ENCODE data around the gene TRIM46. TPM values are rescaled to one million over a fixed set of nuclear protein-coding genes. Genes with fewer than 3 reads are reported as not detected.
"Not testable (repeated sequence)": the region's sequence is repeated elsewhere in the genome, so short reads cannot be mapped to it uniquely, and the experiment has no call there.

TRIM46 gene
- total and polyA plus RNA-seq, 3 experiments from 2014 or later, result 0.99 to 7.3 (median 6.4) TPM

DNA sequence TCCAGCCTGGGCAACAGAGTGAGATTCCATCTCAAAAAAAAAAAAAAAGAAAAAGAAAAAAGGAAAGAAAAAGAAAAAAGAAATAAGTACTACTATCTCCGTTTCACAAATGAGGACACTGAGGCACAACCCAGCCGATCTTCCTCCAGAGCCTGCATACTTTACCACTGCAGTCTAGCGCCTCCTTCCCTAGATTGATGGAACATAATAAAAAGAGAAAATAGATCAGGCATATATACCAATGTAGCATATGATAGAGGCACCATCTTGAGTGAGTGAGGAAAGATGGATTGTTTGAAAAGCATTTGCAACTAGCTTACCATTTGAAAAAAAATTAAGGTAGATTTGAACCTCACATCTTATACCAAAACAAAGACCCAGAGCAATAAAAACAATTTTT is 28.2 kb upstream of the TRIM46 start:
- DNase-seq, result no peak
- no peak overlapping the region for H3K27ac Mint-ChIP-seq
- no peaks in the 10 kb centered on the region for H3K9me3 Mint-ChIP-seq
- peaks cover 2% of the 10 kb centered on the region in 3 donors for H3K4me1 Mint-ChIP-seq
- ChIA-PET CTCF (interaction anchor here (0.8 to 1.1 kb wide), 3 partner anchors 10 to 27 kb away, joined by 3 to 5 read pairs (median 4); partner anchors contain the start of genes KRTCAP2 and SLC50A1), POLR2A (interaction anchor here (0.7 kb wide), 1 partner anchor 23 kb away, joined by 10 read pairs; no protein-coding TSS in a partner anchor)
- Histone ChIP-seq H3K27ac (ENCODE audit: low read depth, low read length) (no peak overlapping the region), H3K9me3 (ENCODE audit: low read length) (no peaks in the 10 kb centered on the region), H3K36me3 (ENCODE audit: insufficient read depth, low read length) (no peaks in the 10 kb centered on the region), H3K4me1 (ENCODE audit: insufficient read depth, low read length) (peaks cover 2% of the 10 kb centered on the region), H3K4me3 (ENCODE audit: low read length) (no peak overlapping the region), H3K27me3 (ENCODE audit: insufficient read depth, low read length, poor library complexity, severe bottlenecking) (no peaks in the 10 kb centered on the region)
- peaks cover 33 to 43% of the 10 kb centered on the region in 2 donors for H3K27me3 Mint-ChIP-seq
- H3K36me3 Mint-ChIP-seq, result peaks cover 0 to 1% (median 0%) of the 10 kb centered on the region in 3 donors
- H3K4me3 Mint-ChIP-seq, result no peak overlapping the region

DNA sequence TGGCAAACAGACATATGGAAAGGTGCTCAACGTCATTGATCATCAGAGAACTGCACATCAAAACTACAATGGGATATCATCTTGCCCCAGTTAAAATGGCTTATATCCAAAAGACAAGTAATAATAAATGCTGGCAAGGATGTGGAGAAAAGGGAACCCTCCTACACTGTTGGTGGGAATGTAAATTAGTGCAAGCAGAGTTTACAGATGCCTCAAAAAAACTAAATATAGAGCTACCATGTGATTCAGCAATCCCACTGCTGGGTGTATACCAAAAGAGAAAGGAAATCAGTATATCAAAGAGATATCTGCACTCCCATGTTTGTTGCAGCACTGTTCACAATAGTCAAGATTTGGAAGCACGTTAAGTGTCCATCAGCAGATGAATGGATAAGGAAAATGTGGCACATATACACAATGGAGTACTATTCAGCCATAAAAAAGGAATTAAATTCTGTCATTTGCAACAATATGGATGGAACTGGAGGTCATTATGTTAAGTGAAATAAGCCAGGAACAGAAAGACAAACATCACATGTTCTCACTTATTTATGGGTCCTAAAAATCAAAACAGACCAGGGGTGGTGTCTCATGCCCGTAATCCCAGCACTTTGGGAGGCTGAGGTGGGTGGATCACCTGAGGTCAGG is 17.5 kb upstream of the TRIM46 start:
- H3K4me3 Mint-ChIP-seq; DNase-seq; H3K4me1 ChIP-seq (ENCODE audit: insufficient read depth, low read length); H3K27ac ChIP-seq (ENCODE audit: low read depth, low read length); H3K27ac Mint-ChIP-seq; H3K4me1 Mint-ChIP-seq; POLR2A ChIA-PET; H3K27me3 ChIP-seq (ENCODE audit: insufficient read depth, low read length, poor library complexity, severe bottlenecking); CTCF ChIA-PET; H3K36me3 Mint-ChIP-seq; H3K9me3 Mint-ChIP-seq; H3K9me3 ChIP-seq (ENCODE audit: low read length); H3K4me3 ChIP-seq (ENCODE audit: low read length); H3K36me3 ChIP-seq (ENCODE audit: insufficient read depth, low read length): not testable (repeated sequence)
- peaks cover 4 to 11% of the 10 kb centered on the region in 2 donors for H3K27me3 Mint-ChIP-seq

DNA sequence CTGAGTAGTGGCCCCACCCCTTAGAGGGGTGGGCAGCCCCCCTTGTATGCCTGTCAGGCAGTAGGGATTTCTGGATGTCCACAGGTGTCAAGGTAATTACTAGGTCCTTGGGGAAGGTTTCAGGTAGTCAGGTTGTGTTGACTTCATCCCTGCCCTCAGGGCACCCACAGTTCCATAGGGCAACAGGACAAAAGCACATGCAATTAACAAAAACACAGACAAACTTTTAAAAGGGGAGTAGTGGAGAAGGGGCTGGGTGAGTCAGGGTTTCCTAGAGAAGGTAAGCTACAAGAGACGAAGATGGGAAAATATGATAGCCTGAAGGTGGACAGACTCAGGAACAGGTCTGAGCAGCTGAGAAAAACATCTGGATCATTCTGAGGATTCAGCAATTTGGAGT is 14.7 kb upstream of the TRIM46 start:
- peak overlapping the region in 1 of 8 donors; percentile 88 for H3K27ac Mint-ChIP-seq
- no peak overlapping the region for H3K4me3 ChIP-seq (ENCODE audit: low read length)
- CTCF ChIA-PET, result no interaction called here

DNA sequence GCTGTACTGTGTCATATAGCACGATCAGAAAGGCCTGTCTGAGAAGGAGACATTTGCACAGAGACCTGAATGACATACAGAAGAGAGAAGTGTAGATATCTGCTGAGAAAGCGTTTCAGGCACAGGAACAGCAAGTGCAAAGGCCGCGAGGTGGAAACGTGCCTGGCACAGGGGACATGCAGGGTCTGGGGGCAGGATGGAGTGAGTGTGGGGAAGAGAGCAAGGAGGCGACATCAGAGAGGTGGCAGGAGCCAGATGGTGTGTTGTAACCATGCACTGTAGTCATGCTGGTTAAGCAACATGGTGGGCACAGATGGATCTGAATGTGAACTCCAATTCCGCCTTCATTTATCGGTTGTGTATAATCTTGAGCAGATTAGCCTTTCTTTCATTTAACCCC is 13.5 kb upstream of the TRIM46 start:
- Mint-ChIP-seq H3K4me1 (no peaks in the 10 kb centered on the region), H3K9me3 (no peaks in the 10 kb centered on the region), H3K27ac (peak overlapping the region in 1 of 8 donors; percentile 80), H3K36me3 (no peaks in the 10 kb centered on the region), H3K27me3 (peaks cover 0 to 3% of the 10 kb centered on the region in 2 donors), H3K4me3 (no peak overlapping the region)
- ChIA-PET CTCF (no interaction called here), POLR2A (no interaction called here)
- DNase-seq, result no peak
- Histone ChIP-seq H3K27ac (ENCODE audit: low read depth, low read length) (no peak overlapping the region), H3K4me1 (ENCODE audit: insufficient read depth, low read length) (no peaks in the 10 kb centered on the region), H3K4me3 (ENCODE audit: low read length) (no peak overlapping the region), H3K27me3 (ENCODE audit: insufficient read depth, low read length, poor library complexity, severe bottlenecking) (no peaks in the 10 kb centered on the region), H3K9me3 (ENCODE audit: low read length) (no peaks in the 10 kb centered on the region), H3K36me3 (ENCODE audit: insufficient read depth, low read length) (no peaks in the 10 kb centered on the region)

More for the DNA sequence above, 14.7 kb upstream of the TRIM46 start:
- no peak for DNase-seq
- POLR2A ChIA-PET, result no interaction called here
- Mint-ChIP-seq H3K27me3 (peaks cover 0 to 3% of the 10 kb centered on the region in 2 donors), H3K4me1 (no peaks in the 10 kb centered on the region), H3K9me3 (no peaks in the 10 kb centered on the region), H3K4me3 (no peak overlapping the region), H3K36me3 (no peaks in the 10 kb centered on the region)
- no peaks in the 10 kb centered on the region for H3K27me3 ChIP-seq (ENCODE audit: insufficient read depth, low read length, poor library complexity, severe bottlenecking)
- no peaks in the 10 kb centered on the region for H3K9me3 ChIP-seq (ENCODE audit: low read length)
- no peak overlapping the region for H3K27ac ChIP-seq (ENCODE audit: low read depth, low read length)
- no peaks in the 10 kb centered on the region for H3K4me1 ChIP-seq (ENCODE audit: insufficient read depth, low read length)
- H3K36me3 ChIP-seq (ENCODE audit: insufficient read depth, low read length), result no peaks in the 10 kb centered on the region

DNA sequence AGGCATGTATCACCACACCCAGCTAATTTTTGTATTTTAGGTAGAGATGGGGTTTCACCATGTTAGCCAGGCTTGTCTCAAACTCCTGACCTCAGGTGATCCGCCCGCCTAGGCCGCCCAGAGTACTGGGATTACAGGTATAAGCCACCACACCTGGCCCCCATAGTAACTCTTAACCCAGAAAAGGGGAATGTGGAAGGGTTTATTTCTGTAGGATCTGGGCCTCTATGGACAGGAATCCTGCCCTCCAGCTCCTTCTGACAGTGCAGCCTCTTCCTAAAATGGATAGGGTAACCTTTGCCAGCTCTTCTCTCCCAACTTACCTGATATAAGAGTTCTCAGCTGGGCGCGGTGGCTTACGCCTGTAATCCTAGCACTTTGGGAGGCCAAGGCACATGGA is 11.0 kb upstream of the TRIM46 start:
- not testable (repeated sequence) for H3K9me3 Mint-ChIP-seq; H3K36me3 ChIP-seq (ENCODE audit: insufficient read depth, low read length); H3K27ac ChIP-seq (ENCODE audit: low read depth, low read length); H3K4me1 ChIP-seq (ENCODE audit: insufficient read depth, low read length); DNase-seq; H3K36me3 Mint-ChIP-seq; H3K27me3 ChIP-seq (ENCODE audit: insufficient read depth, low read length, poor library complexity, severe bottlenecking); H3K27ac Mint-ChIP-seq; H3K4me3 Mint-ChIP-seq; H3K27me3 Mint-ChIP-seq; H3K4me1 Mint-ChIP-seq; H3K4me3 ChIP-seq (ENCODE audit: low read length); H3K9me3 ChIP-seq (ENCODE audit: low read length)
- POLR2A ChIA-PET, result interaction anchor here (0.6 to 0.7 kb wide), 2 partner anchors 45 to 64 kb away, joined by 3 read pairs; no protein-coding TSS in a partner anchor
- CTCF ChIA-PET, result interaction anchor here (0.7 kb wide), 1 partner anchor 10 kb away, joined by 3 read pairs; the partner anchor contains the start of gene KRTCAP2

DNA sequence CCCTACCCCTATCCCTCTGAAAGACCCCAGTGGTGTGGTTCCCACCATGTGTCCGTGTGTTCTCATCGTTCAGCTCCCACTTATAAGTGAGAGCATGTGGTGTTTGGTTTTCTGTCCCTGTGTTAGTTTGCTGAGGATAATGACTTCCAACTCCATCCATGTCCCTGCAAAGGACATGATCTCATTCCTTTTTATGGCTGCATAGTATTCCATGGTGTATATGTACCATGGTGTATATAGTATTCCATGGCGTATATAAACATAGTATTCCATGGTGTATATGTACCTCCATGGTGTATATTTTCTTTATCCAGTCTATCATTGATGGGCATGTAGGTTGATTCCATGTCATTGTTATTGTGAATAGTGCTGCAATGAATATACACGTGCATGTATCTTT is 9.9 kb upstream of the TRIM46 start:
- H3K27me3 Mint-ChIP-seq; H3K36me3 Mint-ChIP-seq; H3K9me3 Mint-ChIP-seq; H3K27ac Mint-ChIP-seq; H3K4me3 Mint-ChIP-seq; H3K4me3 ChIP-seq (ENCODE audit: low read length); H3K27ac ChIP-seq (ENCODE audit: low read depth, low read length); H3K9me3 ChIP-seq (ENCODE audit: low read length); H3K4me1 ChIP-seq (ENCODE audit: insufficient read depth, low read length); H3K36me3 ChIP-seq (ENCODE audit: insufficient read depth, low read length); H3K27me3 ChIP-seq (ENCODE audit: insufficient read depth, low read length, poor library complexity, severe bottlenecking); POLR2A ChIA-PET; DNase-seq: not testable (repeated sequence)
- H3K4me1 Mint-ChIP-seq, result peaks cover 11 to 13% (median 12%) of the 10 kb centered on the region in 3 donors
- CTCF ChIA-PET, result interaction anchor here (1.5 to 1.8 kb wide), 2 partner anchors 9 to 72 kb away, joined by 5 read pairs; partner anchors contain the start of gene KRTCAP2

DNA sequence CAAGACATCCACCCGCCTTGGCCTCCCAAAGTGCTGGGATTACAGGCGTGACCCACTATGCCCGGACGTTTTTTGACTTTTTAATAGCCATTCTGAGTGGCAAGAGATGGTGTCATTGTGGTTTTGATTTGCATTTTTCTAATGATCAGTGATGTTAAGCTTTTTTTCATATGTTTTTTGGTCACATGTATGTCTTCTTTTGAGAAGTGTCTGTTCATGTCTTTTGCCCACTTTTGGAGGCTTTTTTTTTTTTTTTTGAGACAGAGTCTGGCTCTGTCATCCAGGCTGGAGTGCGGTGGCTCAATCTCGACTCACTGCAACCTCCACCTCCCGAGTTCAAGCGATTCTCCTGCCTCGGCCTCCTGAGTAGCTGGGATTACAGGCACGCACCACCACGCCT is 9.0 kb upstream of the TRIM46 start:
- POLR2A ChIA-PET, result not testable (repeated sequence)
- CTCF ChIA-PET, result interaction anchor here (1.5 to 1.8 kb wide), 2 partner anchors 8 to 73 kb away, joined by 5 read pairs; partner anchors contain the start of gene KRTCAP2

DNA sequence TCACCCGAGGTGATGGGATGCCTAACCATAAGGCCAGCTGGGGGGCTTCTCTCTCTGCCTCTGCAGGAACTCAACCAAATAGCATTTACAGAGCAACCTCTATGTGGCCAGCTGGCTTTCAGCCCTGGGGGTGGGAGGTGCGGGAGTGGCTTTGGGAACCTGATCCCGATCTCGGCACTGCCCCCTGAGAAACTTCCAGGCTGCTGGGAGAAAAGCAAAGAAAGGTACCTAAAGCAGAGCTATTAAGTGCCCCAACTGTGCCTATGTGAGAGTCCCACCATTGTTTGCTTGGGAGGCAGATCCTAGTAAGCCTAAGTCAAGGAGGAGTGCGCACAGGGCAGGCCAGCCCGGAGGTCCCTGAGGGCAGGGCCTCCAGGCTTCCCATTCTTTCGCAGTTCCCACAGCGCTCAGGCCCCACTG is 7.6 kb upstream of the TRIM46 start:
- ChIA-PET POLR2A (no interaction called here), CTCF (interaction anchor here (0.8 to 10.7 kb wide), 5 partner anchors 42 to 81 kb away, joined by 3 to 177 read pairs (median 3); partner anchors contain the start of gene THBS3)
- Mint-ChIP-seq H3K36me3 (peaks cover 0 to 21% (median 7%) of the 10 kb centered on the region in 3 donors), H3K27me3 (peaks cover 2 to 3% of the 10 kb centered on the region in 2 donors), H3K4me3 (no peak overlapping the region), H3K27ac (no peak overlapping the region), H3K4me1 (peaks cover 11 to 21% (median 13%) of the 10 kb centered on the region in 3 donors), H3K9me3 (no peaks in the 10 kb centered on the region)
- H3K4me1 ChIP-seq (ENCODE audit: insufficient read depth, low read length), result peaks cover 9% of the 10 kb centered on the region
- DNase-seq, result no peak
- no peaks in the 10 kb centered on the region for H3K9me3 ChIP-seq (ENCODE audit: low read length)
- H3K27me3 ChIP-seq (ENCODE audit: insufficient read depth, low read length, poor library complexity, severe bottlenecking), result no peaks in the 10 kb centered on the region
- peaks cover 18% of the 10 kb centered on the region for H3K36me3 ChIP-seq (ENCODE audit: insufficient read depth, low read length)
- H3K4me3 ChIP-seq (ENCODE audit: low read length), result no peak overlapping the region
- no peak overlapping the region for H3K27ac ChIP-seq (ENCODE audit: low read depth, low read length)

More for the DNA sequence above, 9.0 kb upstream of the TRIM46 start:
- not testable (repeated sequence) for H3K4me1 ChIP-seq (ENCODE audit: insufficient read depth, low read length); H3K27ac Mint-ChIP-seq; H3K9me3 ChIP-seq (ENCODE audit: low read length); H3K27ac ChIP-seq (ENCODE audit: low read depth, low read length); H3K9me3 Mint-ChIP-seq; H3K4me3 ChIP-seq (ENCODE audit: low read length); H3K27me3 ChIP-seq (ENCODE audit: insufficient read depth, low read length, poor library complexity, severe bottlenecking); H3K27me3 Mint-ChIP-seq; DNase-seq; H3K4me3 Mint-ChIP-seq
- Mint-ChIP-seq H3K4me1 (peaks cover 11 to 17% (median 13%) of the 10 kb centered on the region in 3 donors), H3K36me3 (peaks cover 0 to 12% (median 4%) of the 10 kb centered on the region in 3 donors)
- peaks cover 12% of the 10 kb centered on the region for H3K36me3 ChIP-seq (ENCODE audit: insufficient read depth, low read length)
